Large intestine (tissue), 3 donors: ENCODE results near the gene GNS. TPM values are rescaled to one million over a fixed set of nuclear protein-coding genes. Genes with fewer than 3 reads are reported as not detected.
"Not testable (repeated sequence)": the region's sequence is repeated elsewhere in the genome, so short reads cannot be mapped to it uniquely, and the experiment has no call there.

Source experiments
- DNase-seq, 2 donors: peaks; one replicate each; pipeline versions ENCODE4 v3.0.0 to v3.0.0-alpha.2; 2013
- H3K27ac ChIP-seq: one replicate; pipeline ENCODE4 v1.5.1; 2013; ENCODE audit warnings: low read length
- H3K27me3 ChIP-seq: 2 replicates; pipeline ENCODE4 v1.6.1; 2013; ENCODE audit warnings: low read length; ENCODE audit not compliant: control insufficient read depth, insufficient read depth
- H3K36me3 ChIP-seq: 2 replicates; pipeline ENCODE4 v1.6.1; 2013; ENCODE audit warnings: low read length; ENCODE audit not compliant: control insufficient read depth, insufficient read depth
- H3K4me1 ChIP-seq: one replicate; pipeline ENCODE4 v1.6.1; 2013; ENCODE audit warnings: low read length; ENCODE audit not compliant: control insufficient read depth, insufficient read depth
- H3K4me3 ChIP-seq: one replicate; pipeline ENCODE4 v1.5.1; 2013; ENCODE audit warnings: low read length
- H3K9me3 ChIP-seq: one replicate; pipeline ENCODE4 v1.6.1; 2013; ENCODE audit warnings: mild to moderate bottlenecking, low read depth, low read length, moderate library complexity; ENCODE audit not compliant: control insufficient read depth
- WGBS: methylation state at CpG from one replicate; pipeline ENCODE4 v1.1.5; 2013; ENCODE audit warnings: low lambda C conversion rate; ENCODE audit not compliant: insufficient coverage; 5-methylcytosine and 5-hydroxymethylcytosine counted together
- polyA plus RNA-seq: library from polyadenylated mRNA; unstranded; fragments of 120-200 nt; gene quantifications from one replicate; pipeline ENCODE4 v1.2.1, GENCODE V29; 2013

The GNS gene
- polyA plus RNA-seq, 1 donor, result 337 TPM

DNA sequence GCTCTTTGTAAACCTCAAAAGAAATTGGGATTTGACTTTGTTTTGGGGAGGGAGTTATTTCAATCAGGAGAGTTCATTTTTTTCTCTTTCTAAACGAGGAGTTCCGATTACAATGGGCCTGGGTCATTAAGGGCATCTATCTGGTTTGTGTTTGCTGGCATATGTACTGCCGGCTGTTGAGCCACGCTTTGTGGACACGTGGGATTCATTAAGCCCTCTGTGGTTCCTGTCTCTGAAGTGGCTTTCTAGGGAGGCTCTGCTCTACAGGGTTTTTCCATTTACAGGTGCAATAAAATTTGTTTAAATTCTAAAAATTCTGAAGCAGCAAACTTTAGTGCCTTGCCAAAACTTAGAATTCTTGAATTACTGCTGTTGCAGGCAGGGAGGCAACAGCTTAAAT lies 57.9 kb downstream of the GNS start:
- Histone ChIP-seq H3K9me3 (no peaks in the 10 kb centered on the region), H3K27me3 (no peaks in the 10 kb centered on the region), H3K36me3 (peaks cover 2% of the 10 kb centered on the region), H3K4me3 (no peak overlapping the region), H3K27ac (no peak overlapping the region), H3K4me1 (no peaks in the 10 kb centered on the region)
- WGBS, result no CpG with 5 or more reads among the region's 5 CpGs
- no peak for DNase-seq

GRCh38 chr12:64700532-64700931 lies 58.7 kb downstream of the GNS start:
- Histone ChIP-seq H3K36me3 (peaks cover 2% of the 10 kb centered on the region), H3K4me3 (no peak overlapping the region), H3K27ac (no peak overlapping the region), H3K9me3 (no peaks in the 10 kb centered on the region), H3K27me3 (no peaks in the 10 kb centered on the region), H3K4me1 (peaks cover 5% of the 10 kb centered on the region)
- DNase-seq, result no peak
- WGBS, result no CpG with 5 or more reads among the region's 1 CpG

- Histone ChIP-seq H3K9me3 (no peaks in the 10 kb centered on the region), H3K4me3 (no peak overlapping the region), H3K36me3 (peaks cover 6% of the 10 kb centered on the region), H3K4me1 (peaks cover 7% of the 10 kb centered on the region), H3K27ac (no peak overlapping the region), H3K27me3 (no peaks in the 10 kb centered on the region)
- DNase-seq, result no peak
- WGBS, result no CpG with 5 or more reads among the region's 12 CpGs
Observed at GRCh38 chr12:64699504-64700115, 59.6 kb downstream of the GNS start.

- H3K36me3 ChIP-seq, result peaks cover 10% of the 10 kb centered on the region
- no peaks in the 10 kb centered on the region for H3K9me3 ChIP-seq
- H3K27me3 ChIP-seq, result no peaks in the 10 kb centered on the region
- WGBS, result no CpG with 5 or more reads among the region's 1 CpG
- H3K4me3 ChIP-seq, result no peak overlapping the region
- peak overlapping the region; percentile 9 for H3K27ac ChIP-seq
- peak; percentile 35 to 84 for DNase-seq
- peaks cover 7% of the 10 kb centered on the region for H3K4me1 ChIP-seq
Observed at GRCh38 chr12:64696080-64696741, 63.0 kb downstream of the GNS start.

DNA sequence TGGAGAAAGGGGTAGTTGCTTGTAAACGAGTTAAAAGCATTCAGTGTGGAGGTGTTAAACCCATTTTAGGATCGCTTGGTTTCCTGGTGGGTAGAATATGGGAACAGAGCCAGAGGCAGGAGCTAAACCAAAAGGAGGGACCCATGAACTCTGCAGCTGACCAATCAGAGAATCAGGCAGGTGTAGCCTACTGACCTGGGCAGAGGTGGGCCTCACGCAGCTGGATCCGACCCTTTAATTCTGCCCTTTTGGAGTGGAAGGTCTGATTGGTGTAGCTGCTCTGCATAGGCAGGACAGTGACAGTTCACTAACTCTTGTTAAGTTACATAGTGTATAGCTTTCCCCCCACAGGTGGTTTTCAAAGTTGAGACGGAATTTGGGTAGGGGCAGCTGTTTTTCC lies 63.7 kb downstream of the GNS start:
- no peak overlapping the region for H3K4me3 ChIP-seq
- 33% methylated on average over 1 of the region's 5 CpGs for WGBS
- no peaks in the 10 kb centered on the region for H3K9me3 ChIP-seq
- H3K36me3 ChIP-seq, result peaks cover 10% of the 10 kb centered on the region
- DNase-seq, result no peak
- no peaks in the 10 kb centered on the region for H3K27me3 ChIP-seq
- peak overlapping the region; percentile 21 for H3K27ac ChIP-seq
- H3K4me1 ChIP-seq, result peaks cover 7% of the 10 kb centered on the region

DNA sequence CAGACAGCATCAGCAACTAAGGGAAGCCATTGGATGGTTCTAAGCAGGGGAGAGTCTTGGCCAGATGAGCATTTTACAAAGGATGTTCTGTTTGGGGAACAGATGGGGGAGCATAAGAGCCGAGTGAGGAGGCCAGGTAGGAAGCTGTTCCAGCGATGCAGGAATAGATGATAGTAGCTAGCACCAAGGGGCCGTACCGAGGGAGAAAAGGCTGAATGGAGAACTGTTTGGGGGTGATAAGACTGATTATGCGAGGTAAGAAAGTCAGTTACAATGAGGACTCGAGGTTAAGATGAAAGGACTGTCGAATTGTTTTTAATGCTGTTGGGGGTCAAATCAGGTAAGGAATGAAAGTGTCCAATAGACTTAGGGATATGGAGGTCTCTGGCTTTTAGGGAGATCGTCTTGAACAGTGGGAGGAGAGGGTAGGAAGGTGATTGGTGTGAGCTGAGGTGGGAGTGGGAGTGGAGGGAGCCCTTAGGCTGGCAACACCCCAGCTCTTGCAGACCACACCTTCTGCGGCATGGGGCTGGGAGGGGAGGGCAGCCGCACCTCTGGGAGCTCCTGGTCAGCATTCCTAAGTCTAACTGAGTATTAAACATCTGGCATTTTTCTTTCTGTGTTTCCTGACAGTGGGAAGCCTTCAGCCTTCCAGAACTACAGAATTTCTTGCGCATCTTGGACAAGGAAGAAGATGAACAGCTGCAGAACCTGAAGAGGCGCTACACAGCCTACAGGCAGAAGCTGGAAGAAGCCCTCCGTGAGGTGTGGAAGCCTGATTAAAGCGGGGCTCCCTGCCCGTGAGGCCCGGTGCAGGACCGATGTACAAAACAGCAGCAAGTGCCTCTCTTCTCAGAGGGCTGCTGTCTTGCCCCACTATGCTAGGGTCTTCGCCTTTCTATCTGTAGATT lies 64.8 kb downstream of the GNS start:
- Histone ChIP-seq H3K4me1 (peaks cover 7% of the 10 kb centered on the region), H3K4me3 (no peak overlapping the region), H3K27me3 (no peaks in the 10 kb centered on the region), H3K9me3 (no peaks in the 10 kb centered on the region), H3K36me3 (peaks cover 10% of the 10 kb centered on the region), H3K27ac (no peak overlapping the region)
- 60% methylated on average over 4 of the region's 18 CpGs for WGBS
- DNase-seq, result no peak

DNA sequence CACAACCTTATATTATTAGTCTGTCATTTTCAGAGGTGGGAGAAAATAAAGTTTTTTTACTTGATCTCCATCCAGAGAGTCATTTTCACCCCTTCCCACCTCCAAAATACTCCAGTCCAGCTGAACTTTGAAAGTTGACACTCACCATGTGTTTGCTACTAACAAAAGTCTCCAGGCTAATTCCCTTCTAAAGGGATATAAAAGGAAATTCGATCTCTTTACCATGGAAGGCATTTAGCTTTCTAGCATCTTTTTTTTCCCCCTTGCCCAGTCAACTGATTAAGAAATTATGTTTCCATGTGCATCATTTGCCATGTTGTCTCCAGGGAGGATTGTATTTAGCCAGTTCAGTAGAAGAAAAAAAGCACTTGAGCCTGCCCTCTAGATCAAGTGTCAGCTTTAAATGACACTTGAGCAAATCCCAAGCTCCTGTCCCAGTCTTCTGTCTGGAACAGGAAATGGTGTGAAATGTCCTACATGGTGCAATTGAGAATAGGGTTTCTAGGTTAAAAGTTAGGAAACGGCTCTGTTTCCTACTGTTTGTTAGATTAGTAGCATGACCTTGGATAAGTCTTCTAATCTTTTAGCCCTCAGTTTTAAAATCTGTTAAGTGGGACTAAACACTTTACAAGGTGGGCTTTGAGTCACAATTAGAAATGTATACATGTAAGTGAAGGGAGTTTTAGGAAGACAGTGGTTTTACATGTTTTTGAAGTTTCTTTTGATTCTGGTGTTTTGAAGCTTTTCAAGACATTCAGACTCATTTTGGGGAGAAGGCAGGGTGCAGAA lies 67.2 kb downstream of the GNS start:
- Histone ChIP-seq H3K4me3 (no peak overlapping the region), H3K9me3 (no peaks in the 10 kb centered on the region), H3K36me3 (peaks cover 22% of the 10 kb centered on the region), H3K27me3 (no peaks in the 10 kb centered on the region), H3K4me1 (peaks cover 7% of the 10 kb centered on the region), H3K27ac (no peak overlapping the region)
- DNase-seq, result no peak
- WGBS, result 49% methylated on average over 2 of the region's 2 CpGs

- Histone ChIP-seq H3K27ac (no peak overlapping the region), H3K9me3 (no peaks in the 10 kb centered on the region), H3K36me3 (peaks cover 22% of the 10 kb centered on the region), H3K4me3 (no peak overlapping the region), H3K27me3 (no peaks in the 10 kb centered on the region), H3K4me1 (peaks cover 7% of the 10 kb centered on the region)
- DNase-seq, result no peak
- WGBS, result 93% methylated on average over 3 of the region's 6 CpGs
Observed at GRCh38 chr12:64691227-64691794, 67.9 kb downstream of the GNS start.

DNA sequence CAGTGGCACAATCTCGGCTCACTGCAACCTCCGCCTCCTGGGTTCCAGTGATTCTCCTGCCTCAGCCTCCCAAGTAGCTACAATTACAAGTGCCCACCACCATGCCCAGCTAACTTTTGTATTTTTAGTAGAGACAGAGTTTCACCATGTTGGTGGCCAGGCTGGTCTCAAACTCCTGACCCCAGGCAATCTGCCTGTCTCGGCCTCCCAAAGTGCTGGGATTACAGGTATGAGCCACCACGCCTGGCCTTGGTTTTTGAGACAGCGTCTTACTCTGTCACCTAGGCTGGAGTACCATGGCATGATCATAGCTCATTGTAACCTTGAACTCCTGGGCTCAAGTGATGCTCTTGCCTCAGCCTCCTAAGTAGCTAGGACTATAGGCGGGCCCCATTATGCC lies 69.0 kb downstream of the GNS start:
- not testable (repeated sequence) for DNase-seq, H3K27me3 ChIP-seq, H3K4me3 ChIP-seq, H3K27ac ChIP-seq, H3K9me3 ChIP-seq, H3K4me1 ChIP-seq
- 100% methylated on average over 1 of the region's 6 CpGs for WGBS
- H3K36me3 ChIP-seq, result peaks cover 27% of the 10 kb centered on the region

GRCh38 chr12:64688715-64689114 lies 70.5 kb downstream of the GNS start:
- WGBS, result no CpG with 5 or more reads among the region's 7 CpGs
- no peak overlapping the region for H3K27ac ChIP-seq

More at GRCh38 chr12:64688715-64689114, 70.5 kb downstream of the GNS start:
- Histone ChIP-seq H3K9me3 (no peaks in the 10 kb centered on the region), H3K27me3 (no peaks in the 10 kb centered on the region), H3K36me3 (peaks cover 19% of the 10 kb centered on the region), H3K4me3 (no peak overlapping the region), H3K4me1 (no peaks in the 10 kb centered on the region)
- DNase-seq, result no peak
